ENCODE results near the gene JOSD1.

Gene JOSD1

DNA sequence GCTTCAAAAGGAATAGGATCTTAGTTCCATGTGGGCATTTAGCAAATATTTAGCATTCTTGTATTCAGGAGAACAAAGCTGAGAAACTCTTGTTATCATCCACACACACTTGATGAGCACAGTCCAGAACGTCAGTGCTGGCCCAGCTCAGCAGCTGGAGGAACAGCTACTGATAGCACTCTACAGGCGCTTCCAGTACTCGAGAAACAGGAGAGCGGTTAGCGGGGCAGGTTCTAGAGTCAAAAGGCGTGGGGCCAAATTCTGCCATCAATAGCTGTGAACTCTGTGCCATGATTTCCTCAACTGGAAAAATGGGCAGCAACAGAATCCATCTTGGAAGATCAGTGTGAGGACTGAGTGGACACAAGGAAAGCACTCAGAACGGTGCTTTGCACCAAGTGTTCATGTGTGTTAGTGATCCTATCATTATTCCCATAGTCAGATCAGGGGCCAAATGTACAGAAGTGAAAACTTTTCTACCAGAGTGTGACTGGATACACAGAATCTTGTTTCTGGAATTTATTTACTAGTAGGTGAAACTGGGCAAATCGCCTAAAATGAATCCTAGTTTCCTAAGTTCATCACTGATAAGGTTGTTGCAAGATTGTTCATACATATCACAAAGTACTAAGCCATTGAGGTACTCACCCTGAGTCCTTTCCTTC, 3.2 kb downstream of the JOSD1 start:
- DNase-seq (ENCODE audit: low read depth): no peak
- no peak overlapping the region for H3K4me3 ChIP-seq (ENCODE audit: low read depth, low read length)

DNA sequence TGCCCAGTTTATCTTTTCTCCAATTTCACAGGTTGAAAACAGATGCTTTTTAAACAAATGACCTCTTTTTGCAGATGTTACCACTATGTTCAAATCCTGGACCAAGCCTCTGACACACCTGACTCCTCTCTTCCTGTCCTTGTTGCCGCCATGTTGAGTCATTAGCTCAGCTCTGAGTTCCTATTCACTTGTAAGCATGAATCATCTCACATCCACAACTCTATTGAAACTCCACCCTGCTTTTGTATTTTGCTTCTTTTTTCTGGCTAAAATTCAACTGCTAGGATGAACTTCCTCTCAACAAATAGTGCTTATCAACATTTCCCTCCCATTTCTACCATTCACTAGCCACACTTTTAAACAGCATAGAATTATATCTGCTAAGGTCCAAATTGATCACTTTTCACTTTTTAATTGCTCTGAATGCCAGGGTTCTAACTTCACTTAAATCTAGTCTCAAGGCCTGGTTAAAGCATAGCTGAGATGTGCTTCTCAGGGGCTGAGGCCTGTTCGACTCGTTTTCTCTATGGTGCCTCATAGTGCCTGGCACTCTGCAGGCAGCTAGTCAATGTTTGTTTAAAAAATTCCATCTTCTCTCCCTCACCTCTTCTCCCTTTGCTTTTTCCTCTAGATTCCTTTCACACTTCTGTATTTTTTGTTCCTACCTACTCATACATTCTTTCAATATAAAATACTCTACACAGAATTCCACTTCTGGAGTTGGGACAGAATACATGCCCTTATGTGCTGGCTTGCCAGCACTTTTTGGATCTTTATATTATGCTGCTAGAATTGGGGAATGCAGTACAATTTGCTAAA, 3.9 kb downstream of the JOSD1 start:
- no peak for DNase-seq (ENCODE audit: low read depth)
- H3K4me3 ChIP-seq (ENCODE audit: low read depth, low read length): no peak overlapping the region

DNA sequence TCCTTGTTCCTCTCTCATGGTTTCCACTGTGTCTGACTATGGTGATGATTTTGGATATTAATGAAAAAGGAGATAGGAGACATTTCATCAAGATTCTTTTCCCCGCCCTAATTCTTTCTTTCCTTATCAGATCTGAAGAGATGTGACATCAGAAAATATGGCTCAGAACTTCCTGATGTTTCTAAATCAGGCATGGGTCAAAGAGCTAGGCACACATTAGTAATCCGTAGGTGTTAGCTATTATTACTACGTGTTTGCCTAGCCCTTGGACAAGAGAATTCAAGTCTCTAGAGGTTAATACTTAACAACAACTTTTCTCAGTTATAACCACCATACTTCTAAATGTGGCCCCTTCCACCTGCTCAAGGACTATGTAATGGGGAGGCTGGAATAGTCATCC, 5.8 kb downstream of the JOSD1 start:
- DNase-seq (ENCODE audit: low read depth): no peak

DNA sequence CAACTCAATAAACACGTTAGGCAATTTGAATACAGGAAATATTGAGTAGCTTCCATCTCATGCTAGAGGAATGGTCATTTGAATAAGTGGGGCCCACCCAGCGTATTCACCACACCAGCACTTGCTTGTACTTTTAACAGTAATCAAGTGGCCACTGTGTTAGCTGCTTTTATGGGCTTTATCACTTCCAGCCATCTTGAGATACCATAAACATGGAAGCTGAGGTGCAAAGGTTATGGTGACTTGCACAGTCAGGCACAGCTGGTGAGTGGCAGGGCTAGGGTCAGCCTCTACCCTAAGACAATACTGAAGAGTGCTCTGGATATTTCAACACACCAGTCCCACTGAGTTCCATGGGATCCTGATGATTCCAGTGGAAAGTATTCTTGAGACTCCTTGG, 6.7 kb downstream of the JOSD1 start:
- DNase-seq (ENCODE audit: low read depth): no peak
- H3K4me3 ChIP-seq (ENCODE audit: low read depth, low read length): no peak overlapping the region

More for the DNA sequence above, 5.8 kb downstream of the JOSD1 start:
- H3K4me3 ChIP-seq (ENCODE audit: low read depth, low read length): no peak overlapping the region

DNA sequence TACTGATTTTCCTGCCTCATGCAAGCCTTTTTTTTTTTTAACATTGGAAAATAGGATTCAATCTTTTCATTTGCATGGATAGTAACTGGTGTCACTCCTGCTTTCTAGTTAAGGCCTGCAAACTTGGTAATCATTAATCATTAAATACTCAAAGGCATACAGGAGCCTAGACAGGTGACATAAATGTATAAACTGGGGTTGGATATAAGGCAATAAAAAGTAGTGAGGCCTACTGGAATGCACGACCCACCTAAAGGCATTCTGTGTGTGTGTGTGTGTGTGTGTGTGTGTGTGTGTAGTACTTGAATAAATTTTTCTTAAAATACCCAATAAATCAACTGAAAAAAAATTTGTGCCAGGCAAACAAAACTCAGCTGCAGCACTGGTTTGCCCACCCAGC, 11.1 kb downstream of the JOSD1 start:
- DNase-seq (ENCODE audit: low read depth): no peak
- H3K4me3 ChIP-seq (ENCODE audit: low read depth, low read length): no peak overlapping the region

DNA sequence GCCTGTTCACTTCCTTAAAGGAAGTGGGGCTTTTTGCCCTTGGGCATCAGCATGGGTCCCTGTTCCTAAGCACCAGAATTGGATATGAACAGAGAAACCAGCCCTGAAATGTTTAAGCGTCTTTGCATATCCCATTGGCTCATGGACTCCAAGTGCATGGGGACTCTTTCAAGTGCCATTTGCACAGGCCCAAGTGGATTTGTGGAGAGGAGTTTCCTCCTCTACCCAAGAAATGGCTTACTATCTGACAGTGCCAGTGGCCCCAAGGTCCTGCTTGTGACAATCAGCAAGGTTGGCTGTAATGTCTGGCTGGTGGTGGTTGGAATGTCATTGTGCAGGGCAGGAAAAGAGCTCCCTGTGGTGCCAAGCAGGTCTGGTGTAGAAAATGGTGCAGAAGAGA, 15.0 kb downstream of the JOSD1 start:
- H3K4me3 ChIP-seq (ENCODE audit: low read depth, low read length): no peak overlapping the region
- DNase-seq (ENCODE audit: low read depth): no peak

DNA sequence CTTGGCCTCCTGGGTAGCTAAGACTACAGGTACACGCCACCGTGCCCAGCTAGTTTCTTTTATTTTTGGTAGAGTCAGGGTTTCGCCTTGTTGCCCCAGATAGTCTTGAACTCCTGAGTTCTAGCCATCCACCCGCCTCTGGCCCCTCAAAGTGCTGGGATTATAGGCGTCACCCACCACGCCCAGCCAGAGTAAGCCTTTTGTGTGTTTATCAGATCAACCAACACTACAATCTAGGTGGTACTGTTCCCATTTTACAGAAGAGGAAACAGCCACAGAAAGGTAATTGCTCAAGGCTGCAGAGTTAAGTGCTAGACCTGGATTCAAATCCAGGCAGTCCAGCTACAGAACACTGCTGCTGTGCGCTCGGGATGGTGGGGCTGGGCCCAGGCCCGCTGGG, 15.8 kb downstream of the JOSD1 start:
- no peak overlapping the region for H3K4me3 ChIP-seq (ENCODE audit: low read depth, low read length)
- no peak for DNase-seq (ENCODE audit: low read depth)

DNA sequence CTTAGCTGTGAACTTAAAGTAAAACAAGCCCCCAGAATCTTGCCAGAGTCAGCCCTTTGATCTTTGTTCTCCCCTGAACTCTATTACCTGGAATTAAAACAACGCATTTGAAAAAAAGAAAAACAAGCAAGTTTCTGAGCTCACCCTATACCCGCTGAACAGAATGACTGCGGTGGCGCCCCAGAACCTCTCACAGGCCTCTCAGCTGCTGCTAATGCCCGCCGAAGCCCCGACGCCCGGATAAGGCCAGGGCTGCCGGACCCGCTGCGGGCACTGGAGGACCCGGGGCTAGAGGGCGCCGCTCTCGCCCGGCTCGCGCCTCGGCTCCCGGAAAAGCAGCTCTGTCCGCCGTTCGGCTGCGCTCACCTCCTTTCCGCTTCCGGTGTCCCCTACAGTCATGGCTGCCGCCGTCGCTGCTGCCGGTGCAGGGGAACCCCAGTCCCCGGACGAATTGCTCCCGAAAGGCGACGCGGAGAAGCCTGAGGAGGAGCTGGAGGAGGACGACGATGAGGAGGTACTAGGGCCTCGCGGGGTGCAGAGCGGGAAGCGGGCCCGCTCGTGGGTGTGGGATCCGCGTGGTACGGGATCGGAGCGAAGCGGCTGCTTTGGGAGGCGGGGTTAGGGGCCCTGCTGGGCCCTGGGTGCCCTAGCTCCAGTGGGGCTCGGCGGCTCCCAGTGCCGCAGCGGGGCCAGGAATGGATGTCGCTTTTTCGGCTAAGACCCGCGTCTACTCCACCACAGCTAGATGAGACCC, 19.0 kb downstream of the JOSD1 start, which contains the start of gene TOMM22:
TOMM22 (plus strand) TSS at position 376 of the 754 bp plus-strand sequence; CDS start at position 398, 22 bp downstream.
- H3K4me3 ChIP-seq (ENCODE audit: low read depth, low read length): peak within 1 kb of the TSS; percentile 98

DNA sequence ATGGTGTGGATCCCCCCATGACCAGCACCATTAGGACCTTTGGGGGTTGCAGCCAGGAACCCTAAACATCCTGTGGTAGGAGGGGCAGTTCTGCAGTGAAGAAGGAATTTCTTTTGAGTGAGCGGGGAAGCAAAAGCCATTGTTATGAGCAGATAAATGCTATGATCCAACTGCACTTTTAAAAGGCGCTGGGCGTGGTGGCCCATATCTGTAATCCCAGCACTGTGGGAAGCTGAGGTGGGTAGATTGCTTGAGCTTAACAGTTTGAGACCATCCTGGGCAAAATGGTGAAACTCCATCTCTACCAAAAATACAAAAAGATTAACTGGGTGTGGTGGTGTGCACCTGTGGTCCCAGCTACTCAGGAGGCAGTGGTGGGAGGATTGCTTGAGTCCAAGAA, 24.9 kb downstream of the JOSD1 start:
- no peak overlapping the region for H3K4me3 ChIP-seq (ENCODE audit: low read depth, low read length)
- DNase-seq (ENCODE audit: low read depth): no peak

More for the DNA sequence above, 19.0 kb downstream of the JOSD1 start, which contains the start of gene TOMM22:
- peak; percentile 53 for DNase-seq (ENCODE audit: low read depth)

DNA sequence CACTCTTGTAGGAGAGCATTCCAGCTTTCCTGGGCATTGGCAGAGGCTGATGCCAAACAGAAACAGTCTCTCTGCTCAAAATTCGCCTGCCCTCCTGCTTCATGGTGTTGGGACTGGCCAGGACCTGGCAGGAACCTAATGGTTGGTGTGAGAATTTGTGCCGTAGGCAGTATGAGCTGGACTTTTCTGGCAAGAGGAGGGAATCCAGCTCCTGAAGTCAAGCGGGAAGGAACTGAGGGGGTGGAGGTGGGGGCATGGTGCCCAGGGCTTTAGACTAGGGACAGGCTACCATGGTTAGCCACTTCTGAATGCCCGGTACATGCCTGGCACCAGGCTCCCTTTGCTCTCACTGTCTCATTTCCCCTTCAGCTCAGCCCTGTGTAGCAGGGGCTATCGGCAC, 25.9 kb downstream of the JOSD1 start:
- no peak for DNase-seq (ENCODE audit: low read depth)
- no peak overlapping the region for H3K4me3 ChIP-seq (ENCODE audit: low read depth, low read length)

DNA sequence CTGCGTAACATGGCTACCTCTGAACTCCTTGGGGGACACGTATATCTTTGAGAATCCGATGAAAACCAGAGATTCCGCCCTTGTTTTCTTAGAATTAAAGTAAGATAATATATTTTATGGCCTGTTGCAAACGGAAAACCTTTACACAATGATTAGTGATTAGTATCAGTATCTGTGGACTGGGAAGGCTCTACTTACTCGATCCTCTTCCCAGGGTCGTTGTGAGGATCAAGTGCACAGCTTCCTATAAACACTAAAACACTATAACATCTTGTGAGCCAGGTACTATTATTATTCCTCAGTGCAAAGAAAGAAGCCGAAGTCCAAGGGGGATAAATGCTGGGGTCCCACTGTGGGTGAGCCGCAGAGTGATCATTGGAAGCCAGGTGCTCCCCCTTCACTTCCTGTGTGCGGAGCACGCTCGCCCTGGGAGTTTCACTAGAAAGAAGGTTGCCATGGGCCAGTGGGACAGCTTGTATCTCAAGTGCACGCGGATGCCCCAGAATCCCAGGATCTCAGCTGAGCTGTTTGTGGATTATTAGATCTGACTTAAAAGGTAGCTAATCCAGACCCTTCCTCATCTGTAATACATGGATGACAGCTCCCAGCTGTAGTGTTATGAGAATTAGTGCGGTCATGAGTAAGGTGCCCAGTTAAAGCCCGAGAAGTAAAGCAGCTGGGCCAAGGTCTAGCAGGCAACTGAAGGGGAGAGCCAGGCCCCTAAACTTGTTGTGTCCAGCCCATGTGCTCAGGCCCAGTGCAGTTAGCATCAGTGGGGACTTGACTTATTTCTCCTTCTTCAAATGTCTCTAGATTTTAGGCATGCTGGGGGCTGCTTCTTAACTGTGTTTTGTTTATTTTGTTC, 43.5 kb downstream of the JOSD1 start:
- no peak for DNase-seq (ENCODE audit: low read depth)
- H3K4me3 ChIP-seq (ENCODE audit: low read depth, low read length): peak overlapping the region; percentile 85

DNA sequence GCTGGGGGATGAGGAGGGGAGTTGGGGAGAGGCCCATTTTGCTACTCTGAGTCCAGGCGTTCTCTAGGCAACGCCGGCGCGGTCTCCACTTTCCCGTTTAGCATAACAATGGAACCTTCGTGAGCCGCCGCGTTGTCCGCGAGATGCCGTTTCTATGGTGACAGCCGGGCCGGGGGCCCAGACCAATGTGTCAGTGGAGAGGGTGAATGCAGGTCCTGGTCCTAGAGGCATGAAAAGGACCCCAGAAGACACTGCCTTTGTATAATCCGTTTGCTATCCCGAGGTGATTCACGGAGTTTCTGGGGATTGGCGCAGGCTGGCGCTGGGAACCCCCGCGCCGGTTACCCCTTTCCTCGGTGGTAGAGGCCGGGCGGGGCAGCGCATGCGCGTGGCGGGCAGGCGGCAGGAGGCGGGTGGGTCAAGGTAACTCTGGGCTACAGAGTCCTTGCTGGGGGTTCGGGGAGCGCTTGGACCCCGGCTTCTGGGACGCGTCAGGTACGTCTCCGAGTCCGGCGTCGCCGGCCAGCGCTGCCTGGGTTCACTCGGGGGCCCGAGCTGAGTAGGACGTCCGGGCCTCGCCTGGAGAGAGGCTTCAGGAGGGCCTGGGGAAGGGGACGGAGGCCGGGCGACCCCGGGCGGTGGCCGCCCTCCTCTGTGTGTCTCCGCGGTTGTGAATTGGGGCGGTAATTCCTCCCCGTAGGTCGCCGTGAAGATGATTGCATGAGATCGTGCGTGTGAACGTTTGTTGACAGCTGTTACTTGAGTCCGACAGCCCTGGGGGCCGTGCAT, 44.3 kb downstream of the JOSD1 start, which contains the start of the genes CBY1 and FAM227A:
CBY1 (plus strand) TSS at position 383 of the 789 bp plus-strand sequence. CDS start 11,417 bp downstream, outside the sequence.
FAM227A (minus strand) TSS at position 137 of the 789 bp plus-strand sequence. CDS start 6,224 bp downstream, outside the sequence.
- peak; percentile 32 for DNase-seq (ENCODE audit: low read depth)
- H3K4me3 ChIP-seq (ENCODE audit: low read depth, low read length): peak within 1 kb of the TSS; percentile 85

DNA sequence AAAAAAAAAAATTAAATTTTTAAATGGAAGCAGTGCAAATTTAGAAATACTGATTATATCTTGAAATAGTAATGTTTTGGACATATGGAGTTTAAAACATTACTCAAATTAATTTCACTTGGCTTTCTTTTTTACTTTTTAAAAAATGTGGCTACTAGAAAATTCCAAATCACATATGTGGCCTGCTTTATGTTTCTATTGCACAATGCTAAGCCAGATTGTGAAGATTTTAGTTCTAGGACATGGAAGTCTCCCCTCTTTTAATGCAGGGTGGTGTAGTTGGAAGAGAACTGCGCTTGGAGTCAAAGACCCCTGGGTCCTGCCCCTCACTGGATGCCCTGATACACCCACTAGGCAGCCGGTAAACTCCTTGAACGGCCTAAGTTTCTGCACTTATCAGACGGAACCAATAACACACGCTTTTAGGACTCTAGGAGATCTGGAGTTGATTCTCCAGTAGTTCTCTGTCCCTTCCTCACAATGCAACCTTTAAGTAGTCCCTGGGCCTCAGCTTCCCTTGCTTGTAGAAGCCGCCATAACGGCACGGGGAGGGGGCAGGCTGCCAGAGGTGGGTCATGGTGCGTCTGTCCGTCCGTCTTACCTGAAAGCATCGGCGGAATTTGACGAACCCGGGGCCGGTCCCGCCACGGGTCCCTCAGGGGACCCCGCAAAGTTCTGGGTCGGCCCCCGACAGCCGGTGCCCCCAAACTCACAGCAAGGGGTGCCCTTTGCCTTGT, 45.1 kb downstream of the JOSD1 start:
- H3K4me3 ChIP-seq (ENCODE audit: low read depth, low read length): peak overlapping the region; percentile 85
- DNase-seq (ENCODE audit: low read depth): no peak

DNA sequence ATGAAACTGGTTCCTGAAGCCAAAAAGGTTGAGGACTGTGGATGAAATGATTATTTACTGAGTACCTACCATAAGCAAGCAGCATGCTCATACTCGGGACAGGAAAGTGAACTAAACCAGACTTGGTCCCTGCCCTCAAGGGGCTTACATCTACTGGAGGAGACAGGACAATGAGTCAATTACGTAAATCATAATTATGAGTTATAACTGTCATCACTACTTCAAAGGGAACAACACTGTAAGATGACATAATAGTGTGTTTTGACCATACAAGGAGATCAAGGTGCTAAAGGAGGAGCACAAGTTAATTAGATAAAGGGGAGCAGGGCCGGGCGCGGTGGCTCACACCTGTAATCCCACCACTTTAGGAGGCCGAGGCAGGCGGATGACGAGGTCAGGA, 47.0 kb downstream of the JOSD1 start:
- no peak for DNase-seq (ENCODE audit: low read depth)
- no peak overlapping the region for H3K4me3 ChIP-seq (ENCODE audit: low read depth, low read length)

DNA sequence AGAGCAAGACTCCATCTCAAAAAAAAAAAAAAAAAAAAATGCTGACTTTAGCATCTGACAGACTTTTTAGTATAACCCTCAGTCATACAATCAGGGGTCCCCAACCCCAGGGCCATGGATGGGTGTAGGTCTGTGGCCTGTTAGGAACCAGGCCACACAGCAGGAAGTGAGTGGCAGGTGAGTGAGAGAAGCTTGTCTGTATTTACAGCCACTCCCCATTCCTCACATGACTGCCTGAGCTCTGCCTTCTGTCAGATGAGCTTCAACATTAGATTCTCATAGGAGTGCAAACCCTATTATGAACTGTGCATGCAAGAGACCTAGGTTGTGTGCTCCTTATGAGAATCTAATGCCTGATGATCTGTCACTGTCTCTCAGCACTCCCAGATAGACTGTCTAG, 47.9 kb downstream of the JOSD1 start:
- DNase-seq (ENCODE audit: low read depth): no peak
- H3K4me3 ChIP-seq (ENCODE audit: low read depth, low read length): no peak overlapping the region

DNA sequence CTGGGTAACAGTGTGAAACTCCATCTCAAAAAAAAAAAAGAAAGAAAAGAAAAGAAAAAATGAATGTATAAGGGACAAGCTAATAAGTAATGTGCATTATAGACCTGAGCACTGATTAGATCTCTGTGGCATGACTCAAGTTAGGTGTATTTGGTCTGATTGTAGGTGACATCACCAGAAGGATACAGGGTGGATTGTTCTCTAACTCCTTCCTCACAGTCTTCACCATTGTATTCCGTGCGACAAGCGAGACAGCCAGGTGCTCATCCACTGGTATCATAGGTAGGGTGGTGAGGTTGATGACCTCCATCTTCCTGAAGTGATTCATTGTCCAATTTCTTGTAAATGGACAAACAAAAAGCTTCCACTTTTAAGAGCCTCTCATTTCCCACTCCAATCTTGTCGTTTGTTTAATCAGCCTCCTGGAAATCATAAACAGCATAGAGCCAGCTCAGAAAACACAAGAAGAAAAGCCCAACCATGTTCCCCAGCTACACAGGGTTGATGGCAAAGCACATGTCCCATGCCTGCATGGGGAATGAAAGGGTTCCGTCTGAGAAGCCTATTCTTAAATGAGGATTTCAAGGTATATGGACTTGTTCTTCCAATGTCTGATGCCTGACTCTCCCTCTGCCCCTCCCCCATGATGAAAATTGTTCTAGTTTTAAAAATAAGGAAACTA, 50.8 kb downstream of the JOSD1 start:
- no peak for DNase-seq (ENCODE audit: low read depth)
- no peak overlapping the region for H3K4me3 ChIP-seq (ENCODE audit: low read depth, low read length)

DNA sequence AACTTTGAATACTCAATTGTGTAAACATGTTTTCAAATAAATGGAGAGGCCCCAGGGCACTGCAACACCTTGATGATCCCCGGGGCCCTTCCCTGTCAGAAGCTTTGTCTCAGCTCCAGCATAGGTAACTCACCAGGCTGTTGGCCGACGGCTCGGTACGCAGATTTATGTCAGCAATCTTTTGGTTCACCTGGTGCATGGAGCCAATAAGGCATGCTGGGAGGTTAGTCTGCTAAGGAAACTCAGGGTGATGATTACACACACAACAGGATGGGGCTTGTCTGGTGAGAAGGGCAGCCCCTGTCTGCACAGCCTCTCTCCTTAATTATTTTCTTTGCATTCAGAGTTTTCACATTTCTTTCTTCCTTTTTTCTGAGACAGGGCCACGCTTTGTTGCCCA, 55.3 kb downstream of the JOSD1 start:
- no peak for DNase-seq (ENCODE audit: low read depth)
- H3K4me3 ChIP-seq (ENCODE audit: low read depth, low read length): no peak overlapping the region
